H1 (cell line): ENCODE results near the gene FIGNL1. TPM values are rescaled to one million over a fixed set of nuclear protein-coding genes. Genes with fewer than 3 reads are reported as not detected.

Source experiments
- CTCF ChIA-PET: fragments of 300-600 bp; sonication (Branson Sonifier 250); formaldehyde crosslinking; loops from one replicate; lab custom pipeline; 2021; ENCODE audit not compliant: partially characterized antibody; lab: Charles Lee
- POLR2A ChIA-PET: fragments of 300-600 bp; sonication (Branson Sonifier 250); formaldehyde crosslinking; loops from one replicate; lab custom pipeline; 2021; ENCODE audit warnings: inconsistent platforms; ENCODE audit not compliant: partially characterized antibody; lab: Charles Lee
- DNase-seq, 2 experiments: peaks; one replicate each; pipeline versions ENCODE4 v3.0.0 to v3.0.0-alpha.2; 2010 to 2022; ENCODE audit warnings: low spot score in 2 of 2, low read depth in 1 of 2, mixed read lengths in 1 of 2
- FAIRE-seq: peaks from 2 replicates; lab custom pipeline; 2011; peaks lifted over from hg19 to GRCh38; lab: Jason Lieb, UNC
- H2AFZ ChIP-seq: 2 replicates; pipeline ENCODE4 v1.8.1; 2012; ENCODE audit warnings: low read length, inconsistent platforms
- H2AK5ac ChIP-seq: 2 replicates; pipeline ENCODE4 v1.6.1; 2013; ENCODE audit warnings: low read depth, low read length
- H2BK120ac ChIP-seq: replicated peaks from 2 replicates; pipeline ENCODE3; 2013; ENCODE audit warnings: low read depth, low read length, inconsistent platforms
- H2BK12ac ChIP-seq: 2 replicates; pipeline ENCODE4 v1.6.1; 2013; ENCODE audit warnings: low read depth, low read length
- H2BK15ac ChIP-seq: 2 replicates; pipeline ENCODE4 v1.6.1; 2013; ENCODE audit warnings: low read length
- H2BK20ac ChIP-seq: 2 replicates; pipeline ENCODE4 v1.6.1; 2013; ENCODE audit warnings: low read length
- H2BK5ac ChIP-seq: 2 replicates; pipeline ENCODE4 v1.6.1; 2013; ENCODE audit warnings: low read depth, low read length
- H3K14ac ChIP-seq: 2 replicates; pipeline ENCODE4 v1.6.1; 2013; ENCODE audit warnings: inconsistent platforms; ENCODE audit not compliant: insufficient read length
- H3K18ac ChIP-seq: 2 replicates; pipeline ENCODE4 v1.6.1; 2013; ENCODE audit warnings: low read length; ENCODE audit errors: extremely low read depth
- H3K23ac ChIP-seq: 2 replicates; pipeline ENCODE4 v1.6.1; 2013; ENCODE audit warnings: inconsistent platforms; ENCODE audit not compliant: insufficient read length
- H3K23me2 ChIP-seq: 2 replicates; pipeline ENCODE4 v1.6.1; 2013; ENCODE audit warnings: low read depth, low read length
- H3K27ac ChIP-seq: 2 replicates; pipeline ENCODE4 v1.6.1; 2011; ENCODE audit warnings: low read depth, low read length, inconsistent platforms
- H3K27me3 ChIP-seq, 4 experiments: replicated peaks in 1 of 4; 1 replicate in 1 of 4; 2 replicates in 3 of 4; pipeline versions ENCODE4 v1.6.1 to v1.8.1; 2011 to 2013; ENCODE audit warnings: low read length in 3 of 4, mild to moderate bottlenecking in 3 of 4, inconsistent platforms in 2 of 4, mixed read lengths in 2 of 4, moderate library complexity in 1 of 4; ENCODE audit not compliant: control insufficient read depth in 3 of 4, insufficient read depth in 3 of 4; ENCODE audit errors: extremely low read depth in 1 of 4
- H3K36me3 ChIP-seq, 4 experiments: 2 replicates each; pipeline versions ENCODE4 v1.6.1 to v1.8.1; 2011 to 2013; ENCODE audit warnings: mild to moderate bottlenecking in 4 of 4, low read length in 3 of 4, moderate library complexity in 2 of 4, control low read depth in 1 of 4, inconsistent platforms in 1 of 4; ENCODE audit not compliant: insufficient read depth in 4 of 4, control insufficient read depth in 2 of 4
- H3K4ac ChIP-seq: replicated peaks from 2 replicates; pipeline ENCODE3; 2013; ENCODE audit warnings: low read length, low read depth, mixed read lengths, inconsistent platforms; ENCODE audit not compliant: insufficient read length
- H3K4me1 ChIP-seq, 4 experiments: replicated peaks in 1 of 4; 1 replicate in 1 of 4; 2 replicates in 3 of 4; pipeline versions ENCODE4 v1.6.1 to v1.8.1; 2011 to 2013; ENCODE audit warnings: low read length in 3 of 4, inconsistent platforms in 2 of 4, mixed read lengths in 1 of 4; ENCODE audit not compliant: insufficient read depth in 4 of 4, control insufficient read depth in 3 of 4
- H3K4me2 ChIP-seq, 2 experiments: 2 replicates each; pipeline versions ENCODE4 v1.6.1 to v1.8.1; 2011 to 2013; ENCODE audit warnings: low read depth in 2 of 2, low read length in 2 of 2, control low read depth in 1 of 2, inconsistent platforms in 1 of 2, mild to moderate bottlenecking in 1 of 2; ENCODE audit not compliant: insufficient read depth in 1 of 2
- H3K4me3 ChIP-seq, 4 experiments: fragments of 200-600, 300-600 bp in 1 of 4; sonication (generic), shearing (Covaris generic), sonication (Bioruptor Twin) in 1 of 4; 2 replicates each; pipeline versions ENCODE4 v1.5.1 to v1.8.1; 2011 to 2016; ENCODE audit warnings: low read length in 4 of 4, low read depth in 3 of 4, control low read depth in 2 of 4, inconsistent platforms in 2 of 4, mild to moderate bottlenecking in 2 of 4, mixed read lengths in 1 of 4, moderate library complexity in 1 of 4; ENCODE audit not compliant: insufficient read depth in 2 of 4; ENCODE audit errors: extremely low read depth in 1 of 4
- H3K56ac ChIP-seq: replicated peaks from 2 replicates; pipeline ENCODE3; 2013; ENCODE audit warnings: low read depth, mild to moderate bottlenecking, mixed read lengths, low read length, inconsistent platforms; ENCODE audit not compliant: insufficient read length
- H3K79me1 ChIP-seq: 2 replicates; pipeline ENCODE4 v1.6.1; 2013; ENCODE audit warnings: low read depth, low read length, control low read depth
- H3K79me2 ChIP-seq, 2 experiments: 2 replicates each; pipeline versions ENCODE4 v1.6.1 to v1.8.1; 2012 to 2013; ENCODE audit warnings: low read length in 2 of 2, mild to moderate bottlenecking in 2 of 2, inconsistent platforms in 1 of 2; ENCODE audit not compliant: insufficient read depth in 2 of 2, control insufficient read depth in 1 of 2
- H3K9ac ChIP-seq, 4 experiments: replicated peaks in 1 of 4; 1 replicate in 1 of 4; 2 replicates in 3 of 4; pipeline versions ENCODE4 v1.6.1 to v1.8.1; 2011 to 2013; ENCODE audit warnings: low read depth in 3 of 4, low read length in 3 of 4, control low read depth in 2 of 4, mild to moderate bottlenecking in 2 of 4, moderate library complexity in 2 of 4, inconsistent platforms in 1 of 4; ENCODE audit errors: extremely low read depth in 1 of 4
- H3K9me3 ChIP-seq, 2 experiments: 2 replicates each; pipeline versions ENCODE4 v1.6.1 to v1.8.1; 2012 to 2013; ENCODE audit warnings: mild to moderate bottlenecking in 2 of 2, moderate library complexity in 2 of 2, control low read depth in 1 of 2, inconsistent platforms in 1 of 2, low read depth in 1 of 2, low read length in 1 of 2, mixed read lengths in 1 of 2; ENCODE audit not compliant: insufficient read depth in 2 of 2
- H4K20me1 ChIP-seq, 2 experiments: replicated peaks in 1 of 2; 2 replicates each; pipeline versions ENCODE3 to v1.8.1; 2011 to 2013; ENCODE audit warnings: inconsistent platforms in 2 of 2, low read length in 2 of 2, mild to moderate bottlenecking in 1 of 2; ENCODE audit not compliant: insufficient read depth in 2 of 2, control insufficient read depth in 1 of 2
- H4K5ac ChIP-seq: 2 replicates; pipeline ENCODE4 v1.6.1; 2013; ENCODE audit warnings: low read length, low read depth, mixed read lengths, inconsistent platforms; ENCODE audit not compliant: insufficient read length
- H4K8ac ChIP-seq: 2 replicates; pipeline ENCODE4 v1.8.0; 2013; ENCODE audit warnings: mild to moderate bottlenecking, moderate library complexity, low read length, inconsistent platforms; ENCODE audit not compliant: insufficient read depth; ENCODE audit errors: extremely low read depth
- H4K91ac ChIP-seq: replicated peaks from 2 replicates; pipeline ENCODE3; 2013; ENCODE audit warnings: low read length, mixed read lengths, inconsistent platforms; ENCODE audit not compliant: insufficient read length
- ATF2 ChIP-seq: IDR thresholded peaks from 2 replicates; pipeline ENCODE4 v1.6.1; 2012; ENCODE audit warnings: low read length, inconsistent platforms
- CREB1 ChIP-seq: IDR thresholded peaks from 2 replicates; pipeline ENCODE4 v1.6.1; 2012; ENCODE audit warnings: inconsistent platforms
- CTCF ChIP-seq, 3 experiments: IDR thresholded peaks; 1 replicate in 2 of 3; 2 replicates in 1 of 3; pipeline versions ENCODE4 v1.5.1 to v1.6.1; 2011; ENCODE audit warnings: low read length in 3 of 3, mild to moderate bottlenecking in 3 of 3, inconsistent platforms in 2 of 3, low read depth in 1 of 3, moderate library complexity in 1 of 3; ENCODE audit not compliant: insufficient read depth in 1 of 3; ENCODE audit errors: control extremely low read depth in 1 of 3
- HDAC6 ChIP-seq: IDR thresholded peaks from one replicate; pipeline ENCODE4 v1.7.1; 2012; ENCODE audit warnings: low read depth, mild to moderate bottlenecking, inconsistent platforms, low read length, moderate library complexity
- MAFK ChIP-seq: IDR thresholded peaks from 2 replicates; pipeline ENCODE4 v1.6.1; 2012; ENCODE audit warnings: low read depth, mild to moderate bottlenecking, improper control_type of control experiment, low read length
- POLR2AphosphoS5 ChIP-seq: IDR thresholded peaks from 2 replicates; pipeline ENCODE4 v1.6.1; 2011; ENCODE audit warnings: low read depth, low read length
- RAD21 ChIP-seq, 2 experiments: IDR thresholded peaks in 1 of 2; conservative IDR thresholded peaks in 1 of 2; 2 replicates each; pipeline ENCODE4 v1.6.1; 2011; ENCODE audit warnings: low read depth in 2 of 2, low read length in 2 of 2, improper control_type of control experiment in 1 of 2, inconsistent platforms in 1 of 2, mild to moderate bottlenecking in 1 of 2, moderate library complexity in 1 of 2
- TCF12 ChIP-seq: IDR thresholded peaks from 2 replicates; pipeline ENCODE4 v1.6.1; 2011; ENCODE audit warnings: low read depth, mild to moderate bottlenecking, low read length
- WGBS, 2 experiments: shearing (Covaris generic) in 1 of 2; methylation state at CpG; one replicate each; pipeline versions ENCODE4 v1.1.6 to v1.1.7; 2013 to 2015; ENCODE audit warnings: low lambda C conversion rate in 2 of 2, mixed read lengths in 2 of 2, inconsistent platforms in 1 of 2, low coverage in 1 of 2, missing lambda C conversion rate in 1 of 2; ENCODE audit not compliant: insufficient replicate concordance in 2 of 2, insufficient coverage in 1 of 2, insufficient read length in 1 of 2; ENCODE audit errors: extremely low coverage in 1 of 2, missing lambda C conversion rate in 1 of 2; 5-methylcytosine and 5-hydroxymethylcytosine counted together
- polyA plus RNA-seq, 7 experiments: library from polyadenylated mRNA; depleted of rRNA in 3 of 7; stranded (reverse) in 5 of 7; unstranded in 2 of 7; fragments of >200 nt in 5 of 7; fragments of 200-250 nt in 2 of 7; gene quantifications; 1 replicate in 5 of 7; 2 replicates in 1 of 7; 4 replicates in 1 of 7; pipeline versions ENCODE4 v1.2.1 to v1.2.3, GENCODE V29; 2011 to 2013; ENCODE audit warnings: missing spikeins in 2 of 7, mixed read lengths in 2 of 7
- total RNA-seq: library from RNA; stranded (reverse); fragmentation: NEBNext Ultra II Directional; extraction: Animal tissue kit (Norgen Biotek cat#: 25700); gene quantifications from 2 replicates; pipeline ENCODE4 v1.2.1, GENCODE V29; 2021

Gene FIGNL1
- total and polyA plus RNA-seq, 2 of the 8 experiments (the other 6 are each of a cell fraction or from before 2014, with no cell fraction given): 6.5 to 9.9 TPM

- H3K27me3 ChIP-seq: no peaks in the 10 kb centered on the region; a peak in 1 of 7 replicates
- CTCF ChIA-PET: interaction anchor here (0.9 to 6.9 kb wide), 5 partner anchors 11 to 289 kb away, joined by 3 to 50 read pairs (median 4); no protein-coding TSS in a partner anchor
- no peak overlapping the region for H4K5ac ChIP-seq
- POLR2A ChIA-PET: no interaction called here
- H2BK5ac ChIP-seq: no peak overlapping the region
- no peak overlapping the region for H3K4me3 ChIP-seq
- H4K20me1 ChIP-seq: no peaks in the 10 kb centered on the region
- no peak overlapping the region for H2BK120ac ChIP-seq
- H3K9me3 ChIP-seq: no peaks in the 10 kb centered on the region
- H2BK15ac ChIP-seq: 0 out of 2 replicates have a peak overlapping the region, but pooled peaks have one; percentile 13
- H2BK20ac ChIP-seq: no peak overlapping the region
- H4K8ac ChIP-seq: no peak overlapping the region
- no peak overlapping the region for H3K23ac ChIP-seq
- H3K56ac ChIP-seq: no peak overlapping the region
- no peak overlapping the region for H4K91ac ChIP-seq
- H3K4me1 ChIP-seq: no peaks in the 10 kb centered on the region
- H3K18ac ChIP-seq: no peak overlapping the region
- no peaks in the 10 kb centered on the region; the same call in 1 of the 2 replicates for H3K79me1 ChIP-seq
- no peaks in the 10 kb centered on the region for H3K23me2 ChIP-seq
- no peak for FAIRE-seq
- H3K4ac ChIP-seq: no peak overlapping the region
- no peak overlapping the region for H2AFZ ChIP-seq
- H2BK12ac ChIP-seq: no peak overlapping the region
- H3K9ac ChIP-seq: no peak overlapping the region
- 88% methylated on average over 5 of the region's 5 CpGs; no CpG with 5 or more reads in 1 of the 2 experiments for WGBS, 2 experiments
- no peak overlapping the region for H3K4me2 ChIP-seq
- no peak overlapping the region for H3K14ac ChIP-seq
- DNase-seq: no peak
- no peaks in the 10 kb centered on the region for H3K36me3 ChIP-seq
- H3K79me2 ChIP-seq: no peaks in the 10 kb centered on the region
- no peak overlapping the region for H2AK5ac ChIP-seq
- no peak overlapping the region for H3K27ac ChIP-seq
- TF ChIP-seq POLR2AphosphoS5 (no peak), TCF12 (no peak), MAFK (no peak), RAD21 (IDR thresholded peaks at IDR 0.05 in 1 of 2, conservative IDR thresholded peaks at IDR 0.05 in 1 of 2; ENCODE audit: low read depth in 2 of 2, low read length in 2 of 2) (no peak), CREB1 (no peak), CTCF (IDR thresholded peaks at IDR 0.05; ENCODE audit: control extremely low read depth in 1 of 3, insufficient read depth in 1 of 3, low read depth in 1 of 3, low read length in 3 of 3) (no peak), ATF2 (no peak), HDAC6 (no peak)
Measured at GRCh38 chr7:50406935-50407334, 43.2 kb downstream of the FIGNL1 start.
